CD14-positive monocyte (primary cell): ENCODE results near the gene MIDN. TPM values are rescaled to one million over a fixed set of nuclear protein-coding genes. Genes with fewer than 3 reads are reported as not detected.

ENCODE experiments used
- DNase-seq, 3 donors: peaks; one replicate each; pipeline ENCODE4 v3.0.0-alpha.2; 2011 to 2022
- H2AFZ ChIP-seq: 2 replicates; pipeline ENCODE4 v1.6.0; 2012; ENCODE audit warnings: mild to moderate bottlenecking, low read depth, low read length, inconsistent platforms; ENCODE audit not compliant: insufficient read depth, poor library complexity, severe bottlenecking
- H3K27ac ChIP-seq, 2 donors: 1 replicate in 1 of 2; 2 replicates in 1 of 2; pipeline ENCODE4 v1.5.1; 2012 to 2013; ENCODE audit warnings: low read length in 2 of 2, control low read depth in 1 of 2, inconsistent platforms in 1 of 2, low read depth in 1 of 2, mild to moderate bottlenecking in 1 of 2
- H3K27me3 ChIP-seq, 2 donors: one replicate each; pipeline versions ENCODE4 v1.6.0 to v1.6.1; 2011 to 2013; ENCODE audit warnings: low read length in 2 of 2; ENCODE audit not compliant: control insufficient read depth in 2 of 2, insufficient read depth in 2 of 2
- H3K36me3 ChIP-seq, 2 donors: replicated peaks in 1 of 2; 1 replicate in 1 of 2; 2 replicates in 1 of 2; pipeline versions ENCODE4 v1.5.1 to v1.6.1; 2012 to 2013; ENCODE audit warnings: low read length in 2 of 2, control low read depth in 1 of 2, inconsistent platforms in 1 of 2, mild to moderate bottlenecking in 1 of 2; ENCODE audit not compliant: insufficient read depth in 2 of 2, control insufficient read depth in 1 of 2
- H3K4me1 ChIP-seq, 2 donors: 1 replicate in 1 of 2; 2 replicates in 1 of 2; pipeline versions ENCODE4 v1.5.1 to v1.6.1; 2012 to 2013; ENCODE audit warnings: low read length in 2 of 2, control low read depth in 1 of 2, inconsistent platforms in 1 of 2, mild to moderate bottlenecking in 1 of 2, moderate library complexity in 1 of 2; ENCODE audit not compliant: insufficient read depth in 2 of 2, control insufficient read depth in 1 of 2
- H3K4me2 ChIP-seq: replicated peaks from 2 replicates; pipeline ENCODE3; 2012; ENCODE audit warnings: low read length, moderate library complexity, mild to moderate bottlenecking; ENCODE audit not compliant: poor library complexity, severe bottlenecking; ENCODE audit errors: extremely low read depth
- H3K4me3 ChIP-seq, 3 experiments: fragments of 200-600 bp in 1 of 3; sonication (generic) in 1 of 3; replicated peaks in 1 of 3; 1 replicate in 2 of 3; 2 replicates in 1 of 3; pipeline ENCODE4 v1.5.1; 2011 to 2013; ENCODE audit warnings: low read length in 3 of 3, mild to moderate bottlenecking in 3 of 3, control low read depth in 2 of 3, low read depth in 2 of 3, inconsistent platforms in 1 of 3, moderate library complexity in 1 of 3
- H3K79me2 ChIP-seq: 2 replicates; pipeline ENCODE4 v1.6.0; 2012; ENCODE audit warnings: mild to moderate bottlenecking, control low read depth, inconsistent platforms, low read length, moderate library complexity; ENCODE audit not compliant: insufficient read depth
- H3K9ac ChIP-seq: 2 replicates; pipeline ENCODE4 v1.6.0; 2017; ENCODE audit warnings: low read length, mild to moderate bottlenecking; ENCODE audit not compliant: insufficient read depth, poor library complexity, severe bottlenecking
- H3K9me3 ChIP-seq, 2 donors: replicated peaks in 1 of 2; 1 replicate in 1 of 2; 2 replicates in 1 of 2; pipeline versions ENCODE4 v1.5.1 to v1.6.1; 2012 to 2013; ENCODE audit warnings: low read length in 2 of 2, control low read depth in 1 of 2; ENCODE audit not compliant: control insufficient read depth in 1 of 2, insufficient read depth in 1 of 2
- H4K20me1 ChIP-seq: 2 replicates; pipeline ENCODE4 v1.6.0; 2012; ENCODE audit warnings: mild to moderate bottlenecking, low read length, control low read depth, moderate library complexity; ENCODE audit not compliant: insufficient read depth
- H3K27ac Mint-ChIP-seq, 7 donors: one replicate each; pipeline ENCODE4 v1.8.0; 2020; ENCODE audit warnings: mild to moderate bottlenecking in 7 of 7, mixed read lengths in 7 of 7, moderate library complexity in 6 of 7, inconsistent platforms in 2 of 7
- H3K27me3 Mint-ChIP-seq, 3 donors: one replicate each; pipeline ENCODE4 v1.8.0; 2021 to 2022; ENCODE audit warnings: low read depth in 3 of 3, mild to moderate bottlenecking in 3 of 3, mixed read lengths in 3 of 3, moderate library complexity in 3 of 3, inconsistent platforms in 1 of 3
- H3K36me3 Mint-ChIP-seq, 2 donors: one replicate each; pipeline ENCODE4 v1.8.0; 2020; ENCODE audit warnings: mixed read lengths in 2 of 2, inconsistent platforms in 1 of 2, mild to moderate bottlenecking in 1 of 2
- H3K4me1 Mint-ChIP-seq: one replicate; pipeline ENCODE4 v1.8.0; 2020; ENCODE audit warnings: mild to moderate bottlenecking, mixed read lengths
- H3K4me3 Mint-ChIP-seq, 2 donors: one replicate each; pipeline ENCODE4 v1.8.0; 2020; ENCODE audit warnings: mild to moderate bottlenecking in 2 of 2, mixed read lengths in 2 of 2, moderate library complexity in 1 of 2
- H3K9me3 Mint-ChIP-seq, 7 donors: one replicate each; pipeline ENCODE4 v1.8.0; 2020 to 2022; ENCODE audit warnings: mixed read lengths in 7 of 7, mild to moderate bottlenecking in 6 of 7, moderate library complexity in 6 of 7, inconsistent platforms in 2 of 7
- CTCF ChIP-seq: fragments of 200-600 bp; IDR thresholded peaks from one replicate; pipeline ENCODE4 v1.8.0; 2022; ENCODE audit warnings: antibody characterized with exemption, mild to moderate bottlenecking
- WGBS: methylation state at CpG from one replicate; pipeline ENCODE4 v1.1.5; 2013; ENCODE audit warnings: missing lambda C conversion rate; ENCODE audit not compliant: insufficient coverage; 5-methylcytosine and 5-hydroxymethylcytosine counted together
- intact Hi-C, 2 donors: fragments of 100-400 bp; cut with micrococcal nuclease; formaldehyde crosslinking; loops; one replicate each; pipeline versions ENCODE4 v1.15.0 to v1.15.1; 2023
- polyA plus RNA-seq, 3 donors: library from polyadenylated mRNA; depleted of rRNA in 1 of 3; unstranded in 2 of 3; stranded (reverse) in 1 of 3; fragments of 300-500 nt in 2 of 3; fragments of >200 nt in 1 of 3; fragmentation: Illumina TruSeq in 2 of 3; gene quantifications; 1 replicate in 2 of 3; 2 replicates in 1 of 3; pipeline ENCODE4 v1.2.3, GENCODE V29; 2012 to 2021

The MIDN gene
- polyA plus RNA-seq, 3 donors = 5.6 to 301 (median 11.0) TPM

- intact Hi-C loops = loop anchor here (5.0 to 10.0 kb wide), 4 partner anchors 129 to 377 kb away; partner anchors contain the start of genes ARID3A (in 1 of the 2) and GPX4 (in 1 of the 2)
- DNase-seq = peak; percentile 91 to 95 (median 95)
- H3K9me3 Mint-ChIP-seq = peaks cover 0 to 8% (median 0%) of the 10 kb centered on the region in 7 donors
- H3K27ac Mint-ChIP-seq = peak within 1 kb of the TSS; percentile 79 to 96 (median 90)
- peak within 1 kb of the TSS; percentile 83 for H3K9ac ChIP-seq
- peaks cover 49% of the 10 kb centered on the region for H3K4me1 Mint-ChIP-seq
- peaks cover 5 to 28% of the 10 kb centered on the region in 2 donors for H3K27me3 ChIP-seq
- H3K36me3 ChIP-seq = no peaks in the 10 kb centered on the region
- peaks cover 5 to 11% of the 10 kb centered on the region in 2 donors for H3K36me3 Mint-ChIP-seq
- H3K4me3 ChIP-seq = peak within 1 kb of the TSS; percentile 53 to 89 (median 54)
- no peaks in the 10 kb centered on the region for H3K9me3 ChIP-seq
- H3K4me1 ChIP-seq = peaks cover 60 to 86% of the 10 kb centered on the region in 2 donors
- peaks cover 39% of the 10 kb centered on the region for H3K79me2 ChIP-seq
- H3K4me3 Mint-ChIP-seq = peak within 1 kb of the TSS; percentile 77 to 90
- peaks cover 22 to 33% (median 25%) of the 10 kb centered on the region in 3 donors for H3K27me3 Mint-ChIP-seq
- H3K27ac ChIP-seq = peak within 1 kb of the TSS in 1 of 2 donors; percentile 74
- H4K20me1 ChIP-seq = peaks cover 42% of the 10 kb centered on the region
- under 1% methylated on average over 79 of the region's 79 CpGs for WGBS
- H3K4me2 ChIP-seq = peak within 1 kb of the TSS; percentile 95
- H2AFZ ChIP-seq = peak within 1 kb of the TSS; percentile 80
- no peak for TF ChIP-seq CTCF
Measured at GRCh38 chr19:1241417-1242095, 6.8 kb upstream of the MIDN start, which contains the start of gene ATP5F1D. Gene ATP5F1D, plus strand, starts transcription at chr19:1241751. Its CDS starts 100 bp downstream, at chr19:1241851.

- H3K4me2 ChIP-seq = peak overlapping the region; percentile 78
- peaks cover 37% of the 10 kb centered on the region for H4K20me1 ChIP-seq
- H3K4me1 Mint-ChIP-seq = peaks cover 47% of the 10 kb centered on the region
- no peak overlapping the region for H2AFZ ChIP-seq
- H3K36me3 Mint-ChIP-seq = peaks cover 4 to 6% of the 10 kb centered on the region in 2 donors
- peak overlapping the region; percentile 53 for H3K9ac ChIP-seq
- peak; percentile 77 to 84 (median 83) for DNase-seq
- intact Hi-C loops = loop anchor here (1.0 to 10.0 kb wide), 5 partner anchors 23 to 379 kb away; partner anchors contain the start of genes ARID3A (in 1 of the 2) and GPX4 (in 1 of the 2)
- H3K27ac Mint-ChIP-seq = peak overlapping the region; percentile 87 to 98 (median 94)
- peaks cover 61 to 83% of the 10 kb centered on the region in 2 donors for H3K4me1 ChIP-seq
- 54% methylated on average over 24 of the region's 33 CpGs for WGBS
- H3K9me3 Mint-ChIP-seq = peaks cover 0 to 2% (median 0%) of the 10 kb centered on the region in 7 donors
- peak overlapping the region; percentile 64 to 69 for H3K27ac ChIP-seq
- H3K4me3 ChIP-seq = peak overlapping the region; percentile 24 to 78 (median 42)
- H3K27me3 Mint-ChIP-seq = peaks cover 10 to 15% (median 12%) of the 10 kb centered on the region in 3 donors
- peak; percentile 99 for TF ChIP-seq CTCF
- peak overlapping the region; percentile 79 to 90 for H3K4me3 Mint-ChIP-seq
- no peaks in the 10 kb centered on the region for H3K36me3 ChIP-seq
- H3K27me3 ChIP-seq = peaks cover 0 to 10% of the 10 kb centered on the region in 2 donors
- H3K9me3 ChIP-seq = no peaks in the 10 kb centered on the region
- H3K79me2 ChIP-seq = peaks cover 43% of the 10 kb centered on the region
Measured at GRCh38 chr19:1243768-1244692, 4.4 kb upstream of the MIDN start.
